GM12875 (cell line): ENCODE results near the gene FLT1.

Experiments used
- H3K4me3 ChIP-seq: one replicate; pipeline ENCODE4 v1.5.1; 2011; ENCODE audit warnings: low read depth, low read length, control low read depth
- TF ChIP-seq, protein P1 (sequence below): IDR thresholded peaks from 2 replicates; pipeline ENCODE4 v1.5.1; 2011; ENCODE audit warnings: low read depth, mild to moderate bottlenecking, control low read depth, inconsistent platforms, low read length, moderate library complexity, borderline replicate concordance; ENCODE audit not compliant: insufficient read depth

FLT1 gene

DNA sequence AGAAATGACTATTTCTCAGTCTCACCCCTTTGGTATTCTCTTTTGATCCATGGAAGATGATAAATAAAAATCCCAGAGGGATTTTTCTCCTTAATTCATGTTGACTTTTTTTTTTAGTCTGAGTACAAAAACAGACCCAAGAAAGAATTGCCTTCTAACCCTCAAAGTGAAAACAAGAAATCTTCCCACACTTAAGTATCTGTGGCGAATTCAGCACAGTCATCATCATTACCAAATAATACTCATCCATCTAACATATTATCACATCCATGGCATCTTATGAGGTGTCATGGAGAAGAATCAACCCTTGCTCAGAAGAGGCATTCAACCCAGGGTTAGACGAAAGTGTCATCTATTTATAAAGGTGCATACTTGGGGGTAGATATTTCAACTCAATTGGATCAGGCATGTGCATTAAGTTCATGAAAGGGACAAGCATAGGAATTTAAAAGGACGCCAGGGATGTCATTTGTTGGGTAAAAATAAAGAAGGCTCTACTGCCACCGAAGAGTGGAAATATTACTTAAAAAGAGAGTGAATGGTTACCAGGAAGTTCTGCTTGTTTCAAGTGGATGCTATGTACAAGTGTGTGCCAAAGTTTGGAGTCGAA lies 101.9 kb downstream of the FLT1 start:
- TF ChIP-seq, protein P1, sequence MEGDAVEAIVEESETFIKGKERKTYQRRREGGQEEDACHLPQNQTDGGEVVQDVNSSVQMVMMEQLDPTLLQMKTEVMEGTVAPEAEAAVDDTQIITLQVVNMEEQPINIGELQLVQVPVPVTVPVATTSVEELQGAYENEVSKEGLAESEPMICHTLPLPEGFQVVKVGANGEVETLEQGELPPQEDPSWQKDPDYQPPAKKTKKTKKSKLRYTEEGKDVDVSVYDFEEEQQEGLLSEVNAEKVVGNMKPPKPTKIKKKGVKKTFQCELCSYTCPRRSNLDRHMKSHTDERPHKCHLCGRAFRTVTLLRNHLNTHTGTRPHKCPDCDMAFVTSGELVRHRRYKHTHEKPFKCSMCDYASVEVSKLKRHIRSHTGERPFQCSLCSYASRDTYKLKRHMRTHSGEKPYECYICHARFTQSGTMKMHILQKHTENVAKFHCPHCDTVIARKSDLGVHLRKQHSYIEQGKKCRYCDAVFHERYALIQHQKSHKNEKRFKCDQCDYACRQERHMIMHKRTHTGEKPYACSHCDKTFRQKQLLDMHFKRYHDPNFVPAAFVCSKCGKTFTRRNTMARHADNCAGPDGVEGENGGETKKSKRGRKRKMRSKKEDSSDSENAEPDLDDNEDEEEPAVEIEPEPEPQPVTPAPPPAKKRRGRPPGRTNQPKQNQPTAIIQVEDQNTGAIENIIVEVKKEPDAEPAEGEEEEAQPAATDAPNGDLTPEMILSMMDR = no peak
- H3K4me3 ChIP-seq = no peak overlapping the region

DNA sequence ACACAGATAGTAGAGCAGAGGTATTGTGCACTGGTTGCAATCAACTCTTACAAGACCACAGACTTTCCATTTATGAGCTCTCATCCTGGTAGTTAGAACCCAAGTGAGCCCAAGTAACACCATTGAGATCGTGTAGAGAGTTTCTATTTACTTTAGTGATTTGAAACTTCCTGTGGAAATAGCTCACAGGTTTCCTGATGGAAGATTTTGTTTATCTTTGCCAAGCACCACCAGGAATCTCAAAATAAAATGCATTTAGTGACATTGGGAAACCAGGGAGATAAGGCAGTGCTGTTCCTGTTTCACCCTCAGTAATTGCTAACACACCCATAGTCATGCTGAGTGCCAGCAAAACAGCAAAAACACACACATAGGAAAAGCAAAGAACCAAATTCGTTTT lies 102.5 kb downstream of the FLT1 start:
- TF ChIP-seq, protein P1 = no peak

DNA sequence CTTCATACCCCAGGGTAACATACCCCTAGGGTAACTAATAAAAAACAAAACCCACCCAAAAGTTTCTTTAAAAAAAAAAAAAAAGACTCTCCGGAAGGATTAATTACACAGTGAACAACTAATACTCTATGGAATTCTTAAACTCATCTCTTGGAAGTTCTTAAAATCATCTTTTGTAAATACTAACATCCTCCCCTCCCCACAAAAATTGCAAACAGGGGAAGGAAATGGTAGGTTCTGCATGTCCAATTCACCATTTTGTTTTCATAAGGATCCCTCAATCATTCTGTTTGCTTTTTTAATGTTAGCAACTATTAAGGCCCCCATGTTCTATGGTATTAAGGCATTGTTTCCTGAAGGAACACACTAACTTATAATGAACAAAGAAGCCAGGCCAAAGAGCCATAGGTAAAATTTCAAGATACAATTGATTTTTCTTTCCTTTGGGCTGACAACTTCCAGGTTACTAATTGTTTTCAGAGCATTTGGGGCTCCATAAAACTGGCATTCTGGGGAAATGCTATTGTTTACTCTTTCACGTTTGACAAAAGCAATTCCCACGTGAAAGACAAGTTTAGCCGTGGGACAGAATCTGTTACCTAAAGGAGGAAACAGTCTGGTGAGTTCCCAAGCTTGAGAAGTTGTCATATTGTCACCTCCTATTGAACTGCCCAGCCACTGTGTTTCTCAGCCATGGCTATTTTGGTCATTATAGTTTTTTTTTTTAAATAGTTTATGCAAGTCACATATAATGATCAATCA lies 107.0 kb downstream of the FLT1 start:
- no peak overlapping the region for H3K4me3 ChIP-seq
- TF ChIP-seq, protein P1 = no peak

More for the DNA sequence above, 102.5 kb downstream of the FLT1 start:
- H3K4me3 ChIP-seq = no peak overlapping the region

- no peak overlapping the region for H3K4me3 ChIP-seq
- TF ChIP-seq, protein P1 = no peak
Observed at GRCh38 chr13:28385362-28385761, 109.6 kb downstream of the FLT1 start.

GRCh38 chr13:28384789-28385188 lies 110.1 kb downstream of the FLT1 start:
- TF ChIP-seq, protein P1 = no peak
- no peak overlapping the region for H3K4me3 ChIP-seq

GRCh38 chr13:28380319-28380718 lies 114.6 kb downstream of the FLT1 start:
- TF ChIP-seq, protein P1 = no peak
- H3K4me3 ChIP-seq = no peak overlapping the region
